HG03575 (cell line): ENCODE results near the gene LRRC7.
"Not testable (repeated sequence)": the region's sequence is repeated elsewhere in the genome, so short reads cannot be mapped to it uniquely, and the experiment has no call there.

Experiments
- ATAC-seq: cut with Tn5 transposase; IDR thresholded peaks from one replicate; pipeline ENCODE4 v1.9.1; 2021; ENCODE audit not compliant: unreplicated experiment, insufficient number of reproducible peaks, low FRiP score; ENCODE audit errors: extremely low read depth

Gene LRRC7

DNA sequence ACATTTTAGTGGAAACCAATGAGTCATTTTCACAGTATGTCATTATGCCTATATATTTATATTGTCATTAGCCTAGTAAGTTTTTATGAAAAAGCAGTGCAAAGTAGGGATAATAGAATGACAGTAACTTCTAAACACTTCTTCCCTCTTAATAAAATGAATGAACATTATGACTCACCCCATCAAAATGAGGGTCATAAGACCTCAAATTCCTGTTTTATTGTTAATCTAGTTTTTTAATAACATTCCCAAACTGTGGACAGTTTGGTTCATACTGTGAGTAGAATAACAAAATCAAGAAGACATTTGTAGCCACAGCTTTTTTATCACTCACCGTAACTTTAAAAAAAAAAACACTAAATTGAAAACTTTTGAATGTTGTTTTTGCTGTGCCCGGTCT, 477.1 kb downstream of the LRRC7 start:
- no peak for ATAC-seq

DNA sequence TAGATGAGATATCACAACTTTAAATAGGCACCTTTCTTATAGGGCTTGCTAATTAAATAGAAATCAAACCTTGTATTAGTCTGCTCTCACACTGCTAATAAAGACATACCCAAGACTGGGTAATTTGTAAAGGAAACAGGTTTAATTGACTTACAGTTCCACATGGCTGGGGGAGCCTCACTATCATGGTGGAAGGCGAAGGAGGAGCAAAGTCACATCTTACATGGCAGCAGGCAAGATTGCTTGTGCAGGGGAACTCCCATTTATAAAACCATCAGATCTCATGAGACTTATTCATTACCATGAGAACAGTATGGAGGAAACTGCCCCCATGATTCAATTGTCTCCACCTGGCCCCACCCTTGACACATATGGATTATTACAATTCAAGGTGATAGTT, 477.9 kb downstream of the LRRC7 start:
- ATAC-seq = not testable (repeated sequence)

DNA sequence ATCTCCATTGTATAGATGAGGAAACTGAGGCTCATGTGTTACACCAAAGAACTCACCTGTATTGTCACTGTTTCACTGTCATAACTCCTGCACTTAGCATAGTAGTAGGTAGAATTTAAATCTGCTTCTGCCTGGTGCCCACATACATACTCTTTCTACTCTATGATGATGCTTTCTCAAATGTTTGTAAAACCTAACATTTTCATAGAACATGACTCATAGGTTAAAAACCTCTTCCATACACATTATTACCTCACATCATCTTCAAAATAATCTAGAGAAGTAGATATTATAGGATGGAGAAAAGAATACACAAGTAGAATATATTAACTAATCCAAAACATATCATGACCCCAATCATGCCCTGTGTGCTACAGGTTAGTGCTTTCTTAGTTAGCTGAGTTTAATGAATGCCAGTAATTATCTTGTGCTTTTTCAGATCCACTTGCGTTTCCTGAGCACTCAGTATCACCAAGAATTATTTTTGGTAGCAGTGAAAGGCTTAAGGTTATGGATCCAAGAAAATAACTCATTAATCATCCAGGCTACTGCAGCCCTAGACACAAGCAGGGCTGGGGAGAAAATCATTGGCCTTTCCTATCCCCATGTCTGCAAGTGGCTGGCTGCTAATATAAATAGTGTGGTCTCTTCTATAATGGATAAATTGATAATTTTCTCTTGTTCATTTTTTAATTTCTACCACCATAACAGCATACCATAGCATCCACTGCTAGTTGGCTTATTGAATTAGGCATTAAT, 480.8 kb downstream of the LRRC7 start:
- ATAC-seq = no peak

DNA sequence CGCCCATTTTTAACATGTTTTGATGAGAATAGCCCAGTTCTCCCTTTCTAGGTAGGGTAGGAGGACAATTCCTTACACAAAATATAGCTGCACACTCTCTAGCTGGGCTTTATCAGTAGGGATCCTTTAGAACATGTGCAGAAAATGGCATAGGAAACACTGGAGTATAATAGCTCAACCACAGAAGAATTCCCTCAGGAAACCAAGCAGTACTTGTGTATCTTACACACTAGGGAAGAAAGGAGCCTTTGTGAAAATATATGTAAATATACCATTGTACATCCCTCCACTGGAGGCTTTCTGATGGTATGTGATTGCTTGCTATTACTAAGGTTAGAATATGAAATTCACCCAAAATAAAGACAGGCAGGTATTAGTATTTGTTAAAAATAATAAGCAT, 484.2 kb downstream of the LRRC7 start:
- ATAC-seq = no peak

DNA sequence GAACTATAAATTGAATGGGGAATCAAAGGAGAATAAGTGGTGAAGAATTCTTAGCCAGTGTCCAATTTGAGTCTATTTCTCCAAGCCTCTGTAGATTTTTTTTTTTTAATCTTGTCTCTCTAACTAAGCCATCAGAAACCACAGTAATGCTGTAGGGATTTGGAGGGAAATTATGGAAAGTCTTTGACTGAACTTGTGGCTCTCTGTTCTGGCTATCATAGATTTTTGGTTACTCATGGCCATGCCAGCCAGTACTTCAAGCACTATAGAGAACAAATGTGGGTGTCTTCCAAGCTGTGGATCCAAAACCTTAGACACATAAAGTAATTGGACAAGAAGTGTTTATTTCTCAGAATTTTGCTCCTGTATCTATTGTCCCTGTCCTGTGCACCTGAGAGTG, 489.8 kb downstream of the LRRC7 start:
- ATAC-seq = no peak

DNA sequence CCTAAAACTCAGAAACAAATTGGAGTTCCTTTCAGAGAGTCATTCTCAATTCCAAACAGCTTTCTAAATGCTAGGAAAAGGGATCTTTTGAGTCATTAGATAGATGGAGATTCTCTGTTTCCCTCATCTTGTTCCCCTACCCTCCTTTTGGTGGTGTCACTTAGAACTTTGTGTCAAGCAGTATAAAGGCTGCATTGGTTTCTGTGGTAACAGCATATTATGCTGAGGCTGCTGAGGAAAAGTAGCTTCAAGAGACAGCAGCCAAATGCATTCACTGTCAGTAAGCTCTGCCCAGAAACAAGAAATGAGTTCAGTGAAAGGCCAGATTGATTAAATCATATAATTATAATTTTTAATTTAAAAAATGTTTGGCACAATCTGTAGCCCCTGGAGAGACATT, 493.5 kb downstream of the LRRC7 start:
- ATAC-seq = no peak

DNA sequence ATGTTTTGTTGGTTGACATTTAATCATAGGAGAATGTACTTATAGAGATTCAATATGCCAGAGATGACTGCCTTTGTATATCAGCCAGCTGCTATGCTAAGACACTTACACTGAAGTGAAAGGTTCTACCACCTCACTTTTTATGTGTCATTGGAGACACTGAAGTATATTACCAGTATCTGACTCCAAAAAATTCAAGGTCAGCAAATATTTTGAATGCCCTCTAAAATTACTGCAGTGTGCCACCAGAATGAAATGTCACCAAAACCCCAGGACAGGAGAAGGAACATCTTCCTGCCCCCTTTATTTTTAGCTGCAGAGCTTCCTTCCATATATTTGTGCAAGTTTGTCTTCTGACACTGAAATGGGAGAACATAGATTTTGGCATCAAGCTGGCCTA, 496.1 kb downstream of the LRRC7 start:
- no peak for ATAC-seq

DNA sequence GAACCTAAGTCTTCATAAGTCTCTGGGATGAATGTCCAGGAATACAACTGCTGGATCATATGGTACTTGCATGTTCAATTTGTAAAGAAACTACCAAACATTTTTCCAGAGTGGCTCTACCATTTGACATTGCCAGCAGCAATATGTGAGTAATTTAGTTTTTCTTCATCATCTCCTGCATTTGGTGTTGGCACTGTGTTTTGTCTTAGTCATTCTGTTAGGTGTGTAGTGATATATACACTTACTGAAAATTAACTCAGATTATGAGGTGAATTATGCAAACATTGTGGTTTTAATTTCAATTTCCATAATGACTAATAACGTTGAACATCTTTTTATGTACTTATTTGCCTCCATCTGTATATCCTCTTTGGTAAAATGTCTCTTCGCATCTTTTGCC, 499.0 kb downstream of the LRRC7 start:
- no peak for ATAC-seq

DNA sequence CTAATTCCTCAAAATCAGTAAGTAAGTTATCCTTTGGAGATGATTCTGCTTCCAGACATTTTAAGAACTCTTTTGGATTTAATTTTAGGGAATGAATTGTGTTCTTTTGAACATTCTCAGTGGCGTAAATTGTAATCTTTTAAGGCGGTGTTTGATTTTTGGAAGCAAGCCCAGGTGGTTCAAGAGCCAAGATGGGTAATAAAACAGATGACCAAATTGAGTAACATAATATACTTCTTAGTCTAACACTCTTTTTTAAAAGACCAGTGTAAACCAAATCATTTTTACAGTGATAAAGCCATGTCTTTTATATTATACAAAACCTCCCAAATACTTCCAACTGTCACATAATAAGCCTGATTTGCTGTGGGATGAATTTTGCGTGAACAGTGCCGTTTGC, 503.9 kb downstream of the LRRC7 start:
- ATAC-seq = no peak

DNA sequence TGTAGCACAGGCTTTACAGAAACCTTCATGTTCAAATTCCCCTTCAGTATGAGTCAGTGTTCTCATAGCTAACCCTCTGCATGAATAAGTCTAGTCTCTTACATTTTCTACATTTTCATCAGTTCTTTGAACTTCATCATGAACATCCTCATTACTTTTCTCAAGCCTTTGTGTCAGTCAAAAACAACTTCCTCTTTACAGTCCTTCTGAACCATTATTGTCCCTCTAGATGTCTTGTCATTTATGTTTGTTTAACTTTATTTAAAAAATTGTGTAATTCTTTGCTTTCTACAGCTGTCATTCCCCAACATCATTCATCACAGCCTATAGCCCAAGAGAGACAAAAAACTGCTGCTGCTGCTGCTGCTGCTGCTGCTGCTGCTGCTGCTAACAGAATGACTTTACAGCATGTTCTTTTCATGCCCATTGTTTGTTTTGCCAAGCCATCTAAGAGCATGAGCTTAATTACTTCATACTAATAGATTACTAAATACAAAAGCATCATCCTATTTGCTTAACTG, 504.6 kb downstream of the LRRC7 start:
- ATAC-seq = no peak

DNA sequence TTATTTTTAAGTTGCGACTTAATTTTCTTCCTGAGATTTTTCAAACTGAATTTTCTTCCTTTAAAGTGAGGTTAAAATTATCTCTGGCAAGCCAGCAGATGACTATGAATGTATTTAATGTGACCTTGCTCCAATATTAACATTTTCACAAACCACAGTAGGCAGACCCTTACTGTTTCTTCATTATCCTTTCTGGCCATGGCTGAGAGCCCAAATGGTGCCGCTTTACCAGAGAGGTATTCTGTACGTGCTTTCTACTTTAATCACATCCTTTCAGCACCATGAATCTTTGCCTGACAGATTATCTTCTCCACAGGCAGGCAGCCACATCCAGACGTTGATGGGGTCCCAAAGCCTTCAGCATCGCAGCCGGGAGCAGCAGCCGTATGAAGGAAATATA, 508.0 kb downstream of the LRRC7 start:
- ATAC-seq = no peak

DNA sequence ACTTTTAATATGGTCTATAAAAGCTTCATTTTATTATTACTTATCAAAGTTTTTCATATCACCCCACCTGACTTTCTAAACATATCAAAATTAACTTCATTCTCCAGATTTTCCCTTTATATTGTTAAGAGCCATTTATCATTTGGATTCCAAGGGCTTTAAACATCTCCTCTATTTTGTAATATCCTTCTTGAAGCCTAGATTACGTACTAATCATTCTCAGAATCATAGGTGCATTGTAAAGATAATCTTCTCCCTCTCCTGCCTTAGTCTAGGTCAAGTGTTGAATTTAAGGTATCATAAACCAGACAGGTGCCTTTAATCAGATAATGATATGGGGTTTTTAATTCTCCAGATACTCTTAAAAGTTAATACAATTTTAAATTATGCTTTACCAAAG, 509.3 kb downstream of the LRRC7 start:
- no peak for ATAC-seq

DNA sequence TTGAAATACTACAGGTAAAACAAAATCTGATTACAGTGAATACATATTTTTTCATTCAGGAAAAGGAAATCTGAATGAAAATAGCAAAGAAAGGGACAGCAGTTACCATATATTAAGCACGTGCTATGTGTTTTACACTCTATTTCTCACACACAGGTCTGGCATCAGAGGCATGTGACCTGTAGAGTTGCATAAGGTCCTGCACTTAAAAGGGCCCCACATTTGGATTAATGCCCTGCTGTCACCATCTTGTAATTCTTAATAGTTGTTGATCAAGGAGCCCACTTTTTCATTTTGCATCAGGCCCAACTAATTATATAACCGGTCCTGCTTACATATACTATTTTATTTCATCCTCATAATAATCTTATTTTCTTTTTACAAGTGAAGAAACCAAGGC, 511.8 kb downstream of the LRRC7 start:
- ATAC-seq = no peak

DNA sequence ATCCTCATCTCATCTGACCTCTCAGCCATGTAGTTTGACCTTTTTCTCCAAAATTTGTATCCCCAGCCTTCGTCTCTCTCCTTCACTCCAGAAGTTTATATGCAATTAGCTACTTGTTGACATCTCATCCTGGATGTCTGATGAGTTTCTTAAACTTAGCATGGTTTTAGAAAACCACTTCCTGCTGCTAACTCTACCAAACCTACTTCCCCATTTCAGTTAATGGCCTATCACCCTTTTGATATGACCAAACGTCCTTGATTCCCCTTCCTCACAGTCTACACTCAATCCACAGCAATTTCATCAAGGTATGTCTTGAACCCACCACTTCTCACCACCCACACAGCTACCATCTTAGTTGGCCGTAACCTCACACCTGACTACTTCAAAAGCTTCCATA, 515.8 kb downstream of the LRRC7 start:
- ATAC-seq = no peak

DNA sequence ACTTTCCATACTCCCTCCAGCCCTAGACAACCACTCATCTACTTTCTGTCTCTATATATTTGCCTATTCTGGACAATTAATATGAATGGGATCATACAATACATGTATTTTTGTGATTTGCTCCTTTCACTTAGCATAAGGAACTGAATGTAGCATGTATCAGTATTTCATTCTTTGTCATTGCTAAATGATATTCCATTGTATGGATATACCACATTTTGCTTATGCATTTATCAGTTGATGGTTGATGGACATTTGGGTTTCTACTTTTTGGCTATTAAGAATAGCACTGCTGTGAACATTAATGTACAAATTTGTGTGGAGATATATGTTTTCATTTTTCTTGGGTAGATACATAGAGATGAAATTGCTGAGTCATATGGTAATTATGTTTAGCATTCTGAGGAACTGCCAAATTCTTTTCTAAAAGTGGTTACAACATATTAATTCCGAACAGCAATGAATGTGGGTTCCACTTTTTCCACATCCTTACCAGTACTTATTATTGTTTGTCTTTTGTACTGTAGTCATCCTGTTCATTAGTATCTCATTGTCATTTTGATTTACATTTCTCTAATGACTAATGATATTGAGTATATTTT, 516.7 kb downstream of the LRRC7 start:
- ATAC-seq = no peak

DNA sequence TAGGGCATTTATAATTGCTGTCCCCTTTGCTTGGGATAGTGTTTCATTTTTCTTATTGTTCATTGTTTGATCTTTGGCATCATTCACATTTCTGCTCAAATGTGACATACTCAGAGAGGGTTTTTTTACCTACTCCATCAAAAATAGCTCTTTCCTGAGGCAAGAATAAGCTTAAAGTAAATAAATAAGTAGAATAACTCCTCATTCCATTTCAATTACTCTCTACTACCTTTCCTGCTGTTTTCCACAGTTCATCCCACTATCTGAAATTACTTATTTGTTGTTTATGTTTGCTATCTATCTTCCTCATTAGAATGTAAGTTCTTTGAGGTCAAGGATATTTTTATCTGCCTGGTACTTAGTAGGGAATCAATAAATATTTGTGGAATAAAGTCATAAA, 517.8 kb downstream of the LRRC7 start:
- no peak for ATAC-seq

DNA sequence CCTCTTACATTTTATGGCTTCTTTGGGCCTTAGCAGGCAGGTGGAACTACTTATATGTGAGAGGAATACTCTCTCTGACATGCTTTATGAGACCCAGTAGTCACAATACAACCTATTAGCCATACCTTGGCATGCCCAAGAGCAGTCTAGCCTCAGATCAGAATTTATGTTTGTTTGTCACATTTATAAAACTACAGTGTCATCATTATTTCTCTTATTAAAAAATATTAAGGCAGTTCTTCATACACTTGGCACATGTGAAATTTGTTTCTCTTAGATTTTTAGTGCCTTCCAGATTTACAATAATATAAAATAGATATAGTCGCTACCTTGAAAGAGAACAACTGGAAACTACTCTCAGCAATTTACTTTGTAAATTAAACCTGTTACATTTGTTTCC, 519.2 kb downstream of the LRRC7 start:
- ATAC-seq = no peak

DNA sequence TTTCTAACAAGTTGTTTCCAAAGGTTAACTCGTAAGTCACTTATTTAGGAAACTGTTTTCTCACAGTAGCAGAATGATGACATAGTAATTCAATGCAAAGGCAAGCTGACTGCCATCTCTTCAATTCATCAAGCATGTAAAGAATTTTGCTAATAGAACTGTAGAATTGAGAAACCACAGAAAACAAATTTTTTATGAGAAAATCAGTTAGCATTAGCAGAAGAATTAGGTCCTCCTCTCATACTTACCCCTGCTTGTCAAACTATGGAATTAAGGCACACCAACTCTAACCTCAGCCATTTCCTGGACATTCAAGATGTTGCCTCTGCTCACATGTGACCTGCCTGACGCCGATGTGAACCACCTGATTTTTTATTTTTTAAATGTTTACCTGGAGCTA, 522.4 kb downstream of the LRRC7 start:
- no peak for ATAC-seq

DNA sequence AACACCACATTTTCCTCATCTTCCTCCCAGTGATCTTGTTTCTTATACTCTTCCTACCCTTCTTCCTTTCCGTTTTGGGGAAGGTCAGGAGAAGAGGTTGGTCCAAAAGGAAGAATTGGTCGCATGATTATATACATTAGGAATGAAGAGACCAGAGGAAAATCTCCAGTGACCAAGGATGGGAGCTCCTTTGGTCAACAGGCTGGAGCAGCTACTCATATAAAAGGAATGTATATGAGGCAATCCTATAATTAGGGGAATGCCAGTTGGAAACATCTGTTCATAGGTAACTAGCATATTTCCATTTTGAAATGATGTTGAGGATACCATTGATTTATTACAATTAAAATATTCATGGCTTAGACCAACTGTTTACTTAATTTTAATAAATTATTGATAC, 523.2 kb downstream of the LRRC7 start:
- no peak for ATAC-seq

DNA sequence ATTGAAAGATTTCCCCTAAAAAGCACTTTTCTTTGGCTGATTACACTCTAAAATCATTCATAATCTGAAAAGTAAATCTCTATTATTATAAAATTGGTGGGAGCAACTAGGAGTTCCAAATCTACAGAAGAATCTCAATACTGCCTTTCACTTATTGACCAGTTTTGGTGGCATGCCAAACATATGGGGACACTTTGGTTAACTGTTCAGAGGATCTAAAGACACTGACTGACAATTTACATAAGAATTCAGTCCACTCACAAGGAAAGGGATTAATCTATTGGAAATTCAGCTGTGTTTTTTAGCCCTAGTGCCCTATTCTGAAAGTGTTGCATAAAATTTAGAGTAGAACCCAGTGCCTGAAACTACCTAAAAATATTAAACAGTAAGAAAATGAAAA, 524.1 kb downstream of the LRRC7 start:
- ATAC-seq = no peak

DNA sequence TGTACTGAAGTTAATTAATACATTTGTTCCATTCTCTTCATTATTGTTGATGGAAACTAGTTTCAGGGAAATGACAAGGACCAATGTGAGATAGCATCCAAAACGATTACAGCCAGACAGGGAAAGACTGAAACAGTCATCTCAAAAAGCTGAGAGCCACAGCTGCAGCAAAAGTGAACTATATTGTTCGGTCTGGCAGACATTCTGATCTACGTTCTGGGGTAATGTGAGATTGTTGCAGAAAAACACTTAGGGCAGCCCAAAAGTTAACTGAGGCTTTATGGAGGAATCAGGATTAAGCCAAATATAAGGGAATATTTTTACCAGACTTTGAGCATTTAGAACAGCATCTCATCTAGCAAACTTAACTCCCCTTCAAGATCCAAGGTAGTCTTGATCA, 524.8 kb downstream of the LRRC7 start:
- no peak for ATAC-seq
